MCF 10A (cell line): ENCODE results near the gene DGKI. TPM values are rescaled to one million over a fixed set of nuclear protein-coding genes. Genes with fewer than 3 reads are reported as not detected.

ENCODE experiments used
- BruUV-seq: library from RNA; stranded (reverse); fragments of 400-500 nt; replicated peaks from 2 replicates; lab custom pipeline; 2021; lab: Mats Ljungman, UMichigan
- CTCF ChIA-PET: fragments of 300-600 bp; sonication (Branson Sonifier 250); formaldehyde crosslinking; extraction: SDS; loops from one replicate; lab custom pipeline; 2021; ENCODE audit warnings: antibody characterized with exemption, inconsistent platforms; lab: Yijun Ruan, JAX
- POLR2A ChIA-PET: fragments of 300-600, 350-650 bp; sonication (Branson Sonifier 250); formaldehyde crosslinking; extraction: SDS; loops from one replicate; lab custom pipeline; 2020; ENCODE audit warnings: antibody characterized with exemption, inconsistent platforms; lab: Yijun Ruan, JAX
- DNase-seq: peaks from one replicate; pipeline ENCODE4 v3.0.0-alpha.2; 2018; ENCODE audit not compliant: unreplicated experiment
- H3K27ac Mint-ChIP-seq: one replicate; pipeline ENCODE4 v1.8.0; 2022; ENCODE audit warnings: mild to moderate bottlenecking, low read depth, mixed read lengths; ENCODE audit not compliant: unreplicated experiment
- H3K27me3 Mint-ChIP-seq: one replicate; pipeline ENCODE4 v1.8.0; 2022; ENCODE audit warnings: mixed read lengths; ENCODE audit not compliant: insufficient read depth, unreplicated experiment
- H3K36me3 Mint-ChIP-seq: one replicate; pipeline ENCODE4 v1.8.0; 2022; ENCODE audit warnings: mild to moderate bottlenecking, moderate library complexity, mixed read lengths; ENCODE audit not compliant: insufficient read depth, unreplicated experiment
- H3K4me1 Mint-ChIP-seq: one replicate; pipeline ENCODE4 v1.8.0; 2022; ENCODE audit warnings: mixed read lengths; ENCODE audit not compliant: insufficient read depth, unreplicated experiment
- H3K4me3 Mint-ChIP-seq: one replicate; pipeline ENCODE4 v1.8.0; 2022; ENCODE audit warnings: mild to moderate bottlenecking, moderate library complexity, mixed read lengths; ENCODE audit not compliant: unreplicated experiment
- H3K9me3 Mint-ChIP-seq: one replicate; pipeline ENCODE4 v1.8.0; 2022; ENCODE audit warnings: mixed read lengths; ENCODE audit not compliant: unreplicated experiment
- CTCF ChIP-seq: fragments of 200-600 bp; IDR thresholded peaks from one replicate; pipeline ENCODE4 v1.8.0; 2022; ENCODE audit warnings: antibody characterized with exemption, mild to moderate bottlenecking; ENCODE audit not compliant: unreplicated experiment
- intact Hi-C: fragments of 100-400 bp; cut with micrococcal nuclease; formaldehyde crosslinking; loops from 2 replicates; pipeline ENCODE4 v1.14.1; 2022
- total RNA-seq: library from RNA; stranded (reverse); gene quantifications from 2 replicates; pipeline ENCODE4 v1.2.3, GENCODE V29; 2022

Gene DGKI
- total RNA-seq, 1 experiment from 2014 or later = 1.4 TPM

GRCh38 chr7:137475966-137476365 lies 370.8 kb downstream of the DGKI start:
- H3K9me3 Mint-ChIP-seq = no peaks in the 10 kb centered on the region
- TSS peak; percentile 73 for BruUV-seq
- peak; percentile 48 for DNase-seq
- no peak overlapping the region for H3K27ac Mint-ChIP-seq
- H3K36me3 Mint-ChIP-seq = no peaks in the 10 kb centered on the region
- H3K27me3 Mint-ChIP-seq = peaks cover 14% of the 10 kb centered on the region
- POLR2A ChIA-PET = no interaction called here
- H3K4me3 Mint-ChIP-seq = no peak overlapping the region
- TF ChIP-seq CTCF = no peak
- CTCF ChIA-PET = interaction anchor here (0.6 to 1.5 kb wide), 5 partner anchors 21 to 108 kb away, joined by 3 to 4 read pairs (median 4); no protein-coding TSS in a partner anchor
- intact Hi-C loops = no loop called here
- peaks cover 5% of the 10 kb centered on the region for H3K4me1 Mint-ChIP-seq

GRCh38 chr7:137474540-137475026 lies 372.2 kb downstream of the DGKI start:
- ChIA-PET CTCF (no interaction called here), POLR2A (no interaction called here)
- peaks cover 12% of the 10 kb centered on the region for H3K27me3 Mint-ChIP-seq
- no peaks in the 10 kb centered on the region for H3K9me3 Mint-ChIP-seq
- peaks cover 5% of the 10 kb centered on the region for H3K4me1 Mint-ChIP-seq
- no peak for DNase-seq
- no peaks in the 10 kb centered on the region for H3K36me3 Mint-ChIP-seq
- no TSS peak for BruUV-seq
- TF ChIP-seq CTCF = no peak
- no peak overlapping the region for H3K27ac Mint-ChIP-seq
- intact Hi-C loops = no loop called here
- H3K4me3 Mint-ChIP-seq = no peak overlapping the region

GRCh38 chr7:137471128-137471527 lies 375.6 kb downstream of the DGKI start:
- no peak overlapping the region for H3K4me3 Mint-ChIP-seq
- POLR2A ChIA-PET = no interaction called here
- no peaks in the 10 kb centered on the region for H3K9me3 Mint-ChIP-seq
- BruUV-seq = no TSS peak
- no peak overlapping the region for H3K27ac Mint-ChIP-seq
- CTCF ChIA-PET = interaction anchor here (0.6 to 2.0 kb wide), 4 partner anchors 16 to 1671 kb away, joined by 3 to 8 read pairs (median 4); no protein-coding TSS in a partner anchor
- DNase-seq = no peak
- peaks cover 22% of the 10 kb centered on the region for H3K27me3 Mint-ChIP-seq
- no peak for TF ChIP-seq CTCF
- H3K4me1 Mint-ChIP-seq = peaks cover 3% of the 10 kb centered on the region
- intact Hi-C loops = no loop called here
- no peaks in the 10 kb centered on the region for H3K36me3 Mint-ChIP-seq

GRCh38 chr7:137469858-137470257 lies 376.9 kb downstream of the DGKI start:
- Mint-ChIP-seq H3K27me3 (peaks cover 22% of the 10 kb centered on the region), H3K27ac (no peak overlapping the region), H3K36me3 (no peaks in the 10 kb centered on the region), H3K4me3 (no peak overlapping the region), H3K4me1 (no peaks in the 10 kb centered on the region), H3K9me3 (no peaks in the 10 kb centered on the region)
- no peak for DNase-seq
- POLR2A ChIA-PET = no interaction called here
- TF ChIP-seq CTCF = no peak
- intact Hi-C loops = no loop called here
- CTCF ChIA-PET = interaction anchor here (1.3 kb wide), 1 partner anchor 1669 kb away, joined by 3 read pairs; no protein-coding TSS in a partner anchor
- BruUV-seq = no TSS peak
